HepG2 (cell line): Measurements from ENCODE around the gene STK40. TPM values are rescaled to one million over a fixed set of nuclear protein-coding genes. Genes with fewer than 3 reads are reported as not detected.

Experiments used
- ARHGAP35 ChIP-seq: sonication (generic); formaldehyde crosslinking; IDR thresholded peaks from 2 replicates; pipeline ENCODE4 v1.9.0; 2022; ENCODE audit warnings: mild to moderate bottlenecking, inconsistent platforms, moderate library complexity, missing genetic modification reagents, borderline replicate concordance
- NCOA5 ChIP-seq: sonication (generic); formaldehyde crosslinking; IDR thresholded peaks from 2 replicates; pipeline ENCODE4 v1.4.0; 2020; ENCODE audit warnings: missing genetic modification reagents
- PAXIP1 ChIP-seq: sonication (generic); formaldehyde crosslinking; conservative IDR thresholded peaks from 2 replicates; pipeline ENCODE4 v1.4.0; 2020; ENCODE audit warnings: mild to moderate bottlenecking, missing genetic modification reagents, moderate library complexity
- TFDP1 ChIP-seq: IDR thresholded peaks from 2 replicates; pipeline ENCODE4 v1.6.1; 2016; ENCODE audit warnings: missing compliant biosample characterization, missing genetic modification reagents, borderline replicate concordance
- TRIM24 ChIP-seq: sonication (generic); formaldehyde crosslinking; IDR thresholded peaks from 2 replicates; pipeline ENCODE4 v1.8.0; 2022; ENCODE audit warnings: mild to moderate bottlenecking, missing genetic modification reagents
- ZBTB10 ChIP-seq: sonication (generic); formaldehyde crosslinking; IDR thresholded peaks from 2 replicates; pipeline ENCODE4 v1.4.0; 2020; ENCODE audit warnings: missing genetic modification reagents, borderline replicate concordance
- ZBTB39 ChIP-seq: sonication (generic); formaldehyde crosslinking; IDR thresholded peaks from 2 replicates; pipeline ENCODE4 v1.5.0; 2020; ENCODE audit warnings: missing genetic modification reagents
- ZNF263 ChIP-seq: sonication (generic); formaldehyde crosslinking; IDR thresholded peaks from 2 replicates; pipeline ENCODE4 v1.4.0; 2020; ENCODE audit warnings: missing genetic modification reagents
- ZNF670 ChIP-seq: sonication (generic); formaldehyde crosslinking; IDR thresholded peaks from 2 replicates; pipeline ENCODE4 v1.8.0; 2022; ENCODE audit warnings: mild to moderate bottlenecking, missing genetic modification reagents, borderline replicate concordance
- ZNF713 ChIP-seq: sonication (generic); formaldehyde crosslinking; IDR thresholded peaks from 2 replicates; pipeline ENCODE4 v1.4.0; 2020; ENCODE audit warnings: mild to moderate bottlenecking, missing genetic modification reagents
- polyA plus RNA-seq, 8 experiments: library from polyadenylated mRNA; depleted of rRNA in 3 of 8; stranded (reverse) in 7 of 8; unstranded in 1 of 8; fragments of >200 nt; fragmentation: Illumina TruSeq in 4 of 8; extraction: Trizol in 4 of 8; gene quantifications; 2 replicates each; pipeline versions ENCODE4 v1.2.1 to v1.2.3, GENCODE V29; 2011 to 2016; ENCODE audit warnings: low read depth in 4 of 8, missing spikeins in 1 of 8, mixed read lengths in 1 of 8; ENCODE audit not compliant: insufficient read depth in 1 of 8
- total RNA-seq, 5 experiments: library from RNA; depleted of rRNA; stranded (reverse); fragments of >200 nt; fragmentation: Illumina TruSeq; extraction: Trizol; gene quantifications; 2 replicates each; pipeline ENCODE4 v1.2.3, GENCODE V29; 2016; ENCODE audit warnings: low read depth in 1 of 5
- TF ChIP-seq, protein P1 (sequence below), 2 experiments: IDR thresholded peaks; 2 replicates each; pipeline ENCODE4 v1.6.1; 2011 to 2012; ENCODE audit warnings: low read length in 2 of 2, borderline replicate concordance in 1 of 2, low read depth in 1 of 2, mild to moderate bottlenecking in 1 of 2, moderate library complexity in 1 of 2
- TF ChIP-seq, protein P2 (sequence below): IDR thresholded peaks from 2 replicates; pipeline ENCODE4 v1.6.1; 2016; ENCODE audit warnings: missing biosample characterization, missing genetic modification reagents, low read depth

Gene STK40
- total and polyA plus RNA-seq, 2 of the 13 experiments (the other 11 are each of a cell fraction or from before 2014, with no cell fraction given): 33.8 to 35.1 TPM

GRCh38 chr1:36306210-36306901 is 79.4 kb downstream of the STK40 start, which contains the start of gene SH3D21 (continued):
- TF ChIP-seq TFDP1 (CRISPR knock-in tag) (no peak), PAXIP1 (CRISPR knock-in tag) (no peak), NCOA5 (CRISPR knock-in tag) (0 out of 2 replicates have a peak, but pooled peaks have one; percentile 51), ZNF713 (CRISPR knock-in tag) (no peak), ARHGAP35 (no peak; the same call in 1 of the 2 replicates), TRIM24 (CRISPR knock-in tag) (no peak), ZNF263 (CRISPR knock-in tag) (peak; percentile 56), ZBTB10 (CRISPR knock-in tag) (no peak), ZBTB39 (CRISPR knock-in tag) (no peak), ZNF670 (CRISPR knock-in tag) (peak; percentile 47; the same call in 1 of the 2 replicates)
- TF ChIP-seq, protein P1, sequence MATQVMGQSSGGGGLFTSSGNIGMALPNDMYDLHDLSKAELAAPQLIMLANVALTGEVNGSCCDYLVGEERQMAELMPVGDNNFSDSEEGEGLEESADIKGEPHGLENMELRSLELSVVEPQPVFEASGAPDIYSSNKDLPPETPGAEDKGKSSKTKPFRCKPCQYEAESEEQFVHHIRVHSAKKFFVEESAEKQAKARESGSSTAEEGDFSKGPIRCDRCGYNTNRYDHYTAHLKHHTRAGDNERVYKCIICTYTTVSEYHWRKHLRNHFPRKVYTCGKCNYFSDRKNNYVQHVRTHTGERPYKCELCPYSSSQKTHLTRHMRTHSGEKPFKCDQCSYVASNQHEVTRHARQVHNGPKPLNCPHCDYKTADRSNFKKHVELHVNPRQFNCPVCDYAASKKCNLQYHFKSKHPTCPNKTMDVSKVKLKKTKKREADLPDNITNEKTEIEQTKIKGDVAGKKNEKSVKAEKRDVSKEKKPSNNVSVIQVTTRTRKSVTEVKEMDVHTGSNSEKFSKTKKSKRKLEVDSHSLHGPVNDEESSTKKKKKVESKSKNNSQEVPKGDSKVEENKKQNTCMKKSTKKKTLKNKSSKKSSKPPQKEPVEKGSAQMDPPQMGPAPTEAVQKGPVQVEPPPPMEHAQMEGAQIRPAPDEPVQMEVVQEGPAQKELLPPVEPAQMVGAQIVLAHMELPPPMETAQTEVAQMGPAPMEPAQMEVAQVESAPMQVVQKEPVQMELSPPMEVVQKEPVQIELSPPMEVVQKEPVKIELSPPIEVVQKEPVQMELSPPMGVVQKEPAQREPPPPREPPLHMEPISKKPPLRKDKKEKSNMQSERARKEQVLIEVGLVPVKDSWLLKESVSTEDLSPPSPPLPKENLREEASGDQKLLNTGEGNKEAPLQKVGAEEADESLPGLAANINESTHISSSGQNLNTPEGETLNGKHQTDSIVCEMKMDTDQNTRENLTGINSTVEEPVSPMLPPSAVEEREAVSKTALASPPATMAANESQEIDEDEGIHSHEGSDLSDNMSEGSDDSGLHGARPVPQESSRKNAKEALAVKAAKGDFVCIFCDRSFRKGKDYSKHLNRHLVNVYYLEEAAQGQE (IDR thresholded peaks at IDR 0.05; ENCODE audit: borderline replicate concordance in 1 of 2, low read depth in 1 of 2, low read length in 2 of 2): no peak
- TF ChIP-seq, protein P2, sequence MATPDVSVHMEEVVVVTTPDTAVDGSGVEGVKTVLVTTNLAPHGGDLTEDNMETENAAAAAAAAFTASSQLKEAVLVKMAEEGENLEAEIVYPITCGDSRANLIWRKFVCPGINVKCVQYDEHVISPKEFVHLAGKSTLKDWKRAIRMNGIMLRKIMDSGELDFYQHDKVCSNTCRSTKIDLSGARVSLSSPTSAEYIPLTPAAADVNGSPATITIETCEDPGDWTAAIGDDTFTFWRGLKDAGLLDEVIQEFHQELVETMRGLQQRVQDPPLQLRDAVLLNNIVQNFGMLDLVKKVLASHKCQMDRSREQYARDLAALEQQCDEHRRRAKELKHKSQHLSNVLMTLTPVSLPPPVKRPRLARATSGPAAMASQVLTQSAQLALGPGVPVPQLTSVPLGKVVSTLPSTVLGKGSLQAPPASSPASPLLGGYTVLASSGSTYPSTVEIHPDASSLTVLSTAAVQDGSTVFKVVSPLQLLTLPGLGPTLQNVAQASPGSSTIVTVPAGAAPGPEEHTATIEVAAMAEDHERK (CRISPR knock-in tag): no peak
